Stomach (tissue), 4 donors: ENCODE results near the gene RANBP17.
"Not testable (repeated sequence)": the region's sequence is repeated elsewhere in the genome, so short reads cannot be mapped to it uniquely, and the experiment has no call there.

ENCODE experiments used
- EP300 ChIP-seq: sonication (generic); formaldehyde crosslinking; IDR thresholded peaks from one replicate; pipeline ENCODE4 v1.6.1; 2017; ENCODE audit warnings: antibody characterized with exemption
- POLR2AphosphoS5 ChIP-seq, 3 donors: sonication (generic); formaldehyde crosslinking; IDR thresholded peaks; one replicate each; pipeline ENCODE4 v1.6.1; 2016; ENCODE audit warnings: antibody characterized with exemption in 3 of 3
- TF ChIP-seq, protein P1 (sequence below), 7 experiments: fragments of 450-650 bp in 4 of 7; fragments of 200-600 bp in 3 of 7; sonication (generic) in 3 of 7; IDR thresholded peaks; one replicate each; pipeline ENCODE4 v1.5.1; 2016 to 2019; ENCODE audit warnings: antibody characterized with exemption in 7 of 7, control low read depth in 2 of 7, mild to moderate bottlenecking in 1 of 7

DNA sequence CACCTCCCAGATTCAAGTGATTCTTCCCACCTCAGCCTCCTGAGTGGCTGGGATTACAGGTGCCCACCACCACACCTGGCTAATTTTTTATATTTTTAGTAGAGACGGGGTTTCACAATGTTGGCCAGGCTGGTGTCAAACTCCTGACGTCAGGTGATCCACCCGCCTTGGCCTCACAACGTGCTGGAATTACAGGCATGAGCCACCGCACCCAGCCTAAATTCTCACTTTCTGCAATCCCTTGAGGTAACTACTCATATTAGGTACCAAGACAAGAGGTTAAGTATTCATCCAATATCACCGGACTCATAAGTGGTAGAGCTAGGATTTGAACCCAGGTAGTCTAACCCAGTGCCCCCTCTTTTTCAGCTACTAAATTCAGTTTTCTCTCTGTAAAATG lies 436.1 kb downstream of the RANBP17 start:
- not testable (repeated sequence) for TF ChIP-seq POLR2AphosphoS5 (IDR thresholded peaks at IDR 0.05); EP300
- TF ChIP-seq, protein P1, sequence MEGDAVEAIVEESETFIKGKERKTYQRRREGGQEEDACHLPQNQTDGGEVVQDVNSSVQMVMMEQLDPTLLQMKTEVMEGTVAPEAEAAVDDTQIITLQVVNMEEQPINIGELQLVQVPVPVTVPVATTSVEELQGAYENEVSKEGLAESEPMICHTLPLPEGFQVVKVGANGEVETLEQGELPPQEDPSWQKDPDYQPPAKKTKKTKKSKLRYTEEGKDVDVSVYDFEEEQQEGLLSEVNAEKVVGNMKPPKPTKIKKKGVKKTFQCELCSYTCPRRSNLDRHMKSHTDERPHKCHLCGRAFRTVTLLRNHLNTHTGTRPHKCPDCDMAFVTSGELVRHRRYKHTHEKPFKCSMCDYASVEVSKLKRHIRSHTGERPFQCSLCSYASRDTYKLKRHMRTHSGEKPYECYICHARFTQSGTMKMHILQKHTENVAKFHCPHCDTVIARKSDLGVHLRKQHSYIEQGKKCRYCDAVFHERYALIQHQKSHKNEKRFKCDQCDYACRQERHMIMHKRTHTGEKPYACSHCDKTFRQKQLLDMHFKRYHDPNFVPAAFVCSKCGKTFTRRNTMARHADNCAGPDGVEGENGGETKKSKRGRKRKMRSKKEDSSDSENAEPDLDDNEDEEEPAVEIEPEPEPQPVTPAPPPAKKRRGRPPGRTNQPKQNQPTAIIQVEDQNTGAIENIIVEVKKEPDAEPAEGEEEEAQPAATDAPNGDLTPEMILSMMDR (IDR thresholded peaks at IDR 0.05), result not testable (repeated sequence)
